ENCODE data around the gene AOX1.
A peak's percentile ranks its signal among the peaks of the same experiment; 100 is the strongest.

AOX1 gene

GRCh38 chr2:200599206-200599605 lies 13.4 kb downstream of the AOX1 start:
- TF ChIP-seq CTCF (IDR thresholded peaks at IDR 0.05; ENCODE audit: low read length, missing control alignments): no peak
- H3K4me3 ChIP-seq (replicated peaks; ENCODE audit: low read depth, low read length): no peak overlapping the region
- DNase-seq (ENCODE audit: low read depth): no peak

GRCh38 chr2:200600549-200601225 lies 14.9 kb downstream of the AOX1 start:
- TF ChIP-seq CTCF (IDR thresholded peaks at IDR 0.05; ENCODE audit: low read length, missing control alignments): no peak
- no peak for DNase-seq (ENCODE audit: low read depth)
- H3K4me3 ChIP-seq (replicated peaks; ENCODE audit: low read depth, low read length): no peak overlapping the region

- H3K4me3 ChIP-seq (replicated peaks; ENCODE audit: low read depth, low read length): no peak overlapping the region
- no peak for DNase-seq (ENCODE audit: low read depth)
- TF ChIP-seq CTCF (IDR thresholded peaks at IDR 0.05; ENCODE audit: low read length, missing control alignments): no peak
These were observed 16.8 kb downstream of the AOX1 start for GRCh38 chr2:200602584-200602983.

GRCh38 chr2:200603972-200604371 lies 18.2 kb downstream of the AOX1 start:
- H3K4me3 ChIP-seq (replicated peaks; ENCODE audit: low read depth, low read length): no peak overlapping the region
- DNase-seq (ENCODE audit: low read depth): peak; percentile 80
- no peak for TF ChIP-seq CTCF (IDR thresholded peaks at IDR 0.05; ENCODE audit: low read length, missing control alignments)

GRCh38 chr2:200604571-200605255 lies 18.9 kb downstream of the AOX1 start:
- no peak for TF ChIP-seq CTCF (IDR thresholded peaks at IDR 0.05; ENCODE audit: low read length, missing control alignments)
- no peak overlapping the region for H3K4me3 ChIP-seq (replicated peaks; ENCODE audit: low read depth, low read length)
- DNase-seq (ENCODE audit: low read depth): peak; percentile 78

- DNase-seq (ENCODE audit: low read depth): no peak
- no peak overlapping the region for H3K4me3 ChIP-seq (replicated peaks; ENCODE audit: low read depth, low read length)
- no peak for TF ChIP-seq CTCF (IDR thresholded peaks at IDR 0.05; ENCODE audit: low read length, missing control alignments)
These were observed 22.7 kb downstream of the AOX1 start for GRCh38 chr2:200608341-200609027.

Measured in fibroblast of pulmonary artery (primary cell).